PC-9 (cell line): ENCODE measurements around the gene LHFPL2. TPM values are rescaled to one million over a fixed set of nuclear protein-coding genes. Genes with fewer than 3 reads are reported as not detected.
"Not testable (repeated sequence)": the region's sequence is repeated elsewhere in the genome, so short reads cannot be mapped to it uniquely, and the experiment has no call there.

ENCODE experiments used
- BruUV-seq: library from RNA; stranded (reverse); fragments of 400-500 nt; replicated peaks from 2 replicates; lab custom pipeline; 2021; lab: Mats Ljungman, UMichigan
- CTCF ChIA-PET: fragments of 300-600 bp; sonication (Branson Sonifier 250); formaldehyde crosslinking; loops from one replicate; lab custom pipeline; 2022; ENCODE audit warnings: antibody characterized with exemption; lab: Charles Lee
- POLR2A ChIA-PET: fragments of 300-600 bp; sonication (Branson Sonifier 250); formaldehyde crosslinking; loops from one replicate; lab custom pipeline; 2022; ENCODE audit warnings: antibody characterized with exemption; ENCODE audit not compliant: unreplicated experiment; lab: Charles Lee
- DNase-seq, 2 experiments: peaks; one replicate each; pipeline versions ENCODE4 v3.0.0 to v3.0.0-alpha.2; 2015 to 2022; ENCODE audit warnings: mixed read lengths in 1 of 2
- H2AFZ ChIP-seq: fragments of 200-600 bp; sonication (generic); 2 replicates; pipeline ENCODE4 v1.8.1; 2017; ENCODE audit warnings: antibody characterized with exemption
- H3F3A ChIP-seq: fragments of 200-600 bp; sonication (generic); 2 replicates; pipeline ENCODE4 v1.8.1; 2017; ENCODE audit warnings: antibody characterized with exemption, mild to moderate bottlenecking, low read depth; ENCODE audit not compliant: insufficient read depth
- H3K27ac ChIP-seq: fragments of 200-600 bp; sonication (generic); 2 replicates; pipeline ENCODE4 v1.6.1; 2016; ENCODE audit warnings: mixed run types
- H3K27me3 ChIP-seq: fragments of 200-600 bp; sonication (generic); 2 replicates; pipeline ENCODE4 v1.6.1; 2016; ENCODE audit warnings: low read depth, mixed run types; ENCODE audit not compliant: insufficient read depth
- H3K36me3 ChIP-seq: fragments of 200-600 bp; sonication (generic); 2 replicates; pipeline ENCODE4 v1.6.1; 2016; ENCODE audit warnings: low read depth, mixed run types
- H3K4me1 ChIP-seq: fragments of 200-600 bp; sonication (generic); replicated peaks from 2 replicates; pipeline ENCODE4 v1.6.1; 2016; ENCODE audit warnings: mixed run types; ENCODE audit not compliant: insufficient read depth
- H3K4me2 ChIP-seq: fragments of 200-600 bp; sonication (generic); 2 replicates; pipeline ENCODE4 v1.6.1; 2017; ENCODE audit warnings: mixed run types
- H3K4me3 ChIP-seq: fragments of 200-600 bp; sonication (generic); 2 replicates; pipeline ENCODE4 v1.6.1; 2016; ENCODE audit warnings: mixed run types
- H3K79me2 ChIP-seq: fragments of 200-600 bp; sonication (generic); 2 replicates; pipeline ENCODE4 v1.6.1; 2017; ENCODE audit warnings: low read depth, mixed run types
- H3K9me2 ChIP-seq: fragments of 200-600 bp; sonication (generic); 2 replicates; pipeline ENCODE4 v1.8.1; 2017; ENCODE audit warnings: mild to moderate bottlenecking; ENCODE audit not compliant: insufficient read depth
- H3K9me3 ChIP-seq: fragments of 200-600 bp; sonication (generic); 2 replicates; pipeline ENCODE4 v1.8.1; 2016; ENCODE audit warnings: low read depth; ENCODE audit not compliant: insufficient read depth
- H4K20me1 ChIP-seq: fragments of 200-600 bp; sonication (generic); 2 replicates; pipeline ENCODE4 v1.8.1; 2017; ENCODE audit not compliant: insufficient read depth
- CTCF ChIP-seq: fragments of 200-600 bp; sonication (generic); conservative IDR thresholded peaks from 2 replicates; pipeline ENCODE4 v1.6.1; 2017; ENCODE audit warnings: mixed run types, antibody characterized with exemption, mild to moderate bottlenecking, moderate library complexity
- EZH2 ChIP-seq: fragments of 200-600 bp; sonication (generic); IDR thresholded peaks from 2 replicates; pipeline ENCODE4 v1.8.0; 2017; ENCODE audit warnings: antibody characterized with exemption, low read depth
- intact Hi-C: fragments of 100-400 bp; cut with micrococcal nuclease; formaldehyde crosslinking; loops from one replicate; pipeline ENCODE4 v1.10.0; 2022; ENCODE audit not compliant: unreplicated experiment
- total RNA-seq: library from RNA; stranded (reverse); gene quantifications from 2 replicates; pipeline ENCODE4 v1.2.3, GENCODE V29; 2021

Gene LHFPL2
- total RNA-seq, 1 experiment from 2014 or later = 10.1 TPM

- Histone ChIP-seq H3K36me3 (no peaks in the 10 kb centered on the region), H3K27me3 (no peaks in the 10 kb centered on the region), H3K4me1 (no peaks in the 10 kb centered on the region), H4K20me1 (peaks cover 4% of the 10 kb centered on the region; the same call in 1 of the 2 replicates), H3F3A (no peaks in the 10 kb centered on the region), H3K4me2 (no peak overlapping the region), H2AFZ (no peak overlapping the region), H3K9me2 (no peaks in the 10 kb centered on the region; the same call in 1 of the 2 replicates), H3K27ac (no peak overlapping the region), H3K79me2 (no peaks in the 10 kb centered on the region), H3K9me3 (no peaks in the 10 kb centered on the region), H3K4me3 (no peak overlapping the region)
- no TSS peak for BruUV-seq
- intact Hi-C loops = no loop called here
- ChIA-PET CTCF (interaction anchor here (1.3 kb wide), 1 partner anchor 66 kb away, joined by 7 read pairs; no protein-coding TSS in a partner anchor), POLR2A (no interaction called here)
- no peak for TF ChIP-seq CTCF
- TF ChIP-seq EZH2 = no peak
- no peak for DNase-seq
Observed at GRCh38 chr5:78467140-78467539, 181.4 kb downstream of the LHFPL2 start.

- POLR2A ChIA-PET = no interaction called here
Observed at GRCh38 chr5:78458843-78459242, 189.7 kb downstream of the LHFPL2 start.

GRCh38 chr5:78457507-78457906 is 191.1 kb downstream of the LHFPL2 start:
- H3K4me1 ChIP-seq, H3K27ac ChIP-seq, H3K9me2 ChIP-seq, H2AFZ ChIP-seq, POLR2A ChIA-PET, H3K4me3 ChIP-seq, H3K36me3 ChIP-seq, DNase-seq, H3F3A ChIP-seq, H4K20me1 ChIP-seq, intact Hi-C loops, BruUV-seq, H3K79me2 ChIP-seq, H3K27me3 ChIP-seq, H3K9me3 ChIP-seq, H3K4me2 ChIP-seq, CTCF ChIA-PET: not testable (repeated sequence)

More at GRCh38 chr5:78458843-78459242, 189.7 kb downstream of the LHFPL2 start:
- Histone ChIP-seq H2AFZ (no peak overlapping the region), H4K20me1 (no peaks in the 10 kb centered on the region), H3K27me3 (no peaks in the 10 kb centered on the region), H3F3A (no peaks in the 10 kb centered on the region), H3K4me1 (no peaks in the 10 kb centered on the region), H3K36me3 (no peaks in the 10 kb centered on the region), H3K79me2 (no peaks in the 10 kb centered on the region), H3K4me3 (no peak overlapping the region), H3K9me3 (no peaks in the 10 kb centered on the region), H3K27ac (no peak overlapping the region), H3K9me2 (no peaks in the 10 kb centered on the region), H3K4me2 (no peak overlapping the region)
- TF ChIP-seq EZH2 = no peak
- no peak for TF ChIP-seq CTCF
- no TSS peak for BruUV-seq
- CTCF ChIA-PET = no interaction called here
- intact Hi-C loops = no loop called here
- no peak for DNase-seq

- POLR2A ChIA-PET = no interaction called here
- Histone ChIP-seq H3K36me3 (no peaks in the 10 kb centered on the region), H3K9me2 (no peaks in the 10 kb centered on the region), H3K9me3 (no peaks in the 10 kb centered on the region), H2AFZ (no peak overlapping the region), H3K27ac (no peak overlapping the region), H3K79me2 (no peaks in the 10 kb centered on the region), H3K4me3 (no peak overlapping the region), H3K4me1 (no peaks in the 10 kb centered on the region), H4K20me1 (no peaks in the 10 kb centered on the region), H3K4me2 (no peak overlapping the region), H3K27me3 (no peaks in the 10 kb centered on the region), H3F3A (peaks cover 4% of the 10 kb centered on the region; the same call in 1 of the 2 replicates)
- intact Hi-C loops = no loop called here
- BruUV-seq = no TSS peak
- TF ChIP-seq CTCF (no peak), EZH2 (no peak)
- CTCF ChIA-PET = no interaction called here
- DNase-seq = no peak
Observed at GRCh38 chr5:78449103-78449502, 199.5 kb downstream of the LHFPL2 start.
